Stimulated activated CD8-positive, alpha-beta memory T cell treated with anti-CD3 and anti-CD28 coated beads, Interleukin-15, amount 100 ng/mL, for 48 hours (primary cell): ENCODE measurements around the gene DNMBP.
A peak's percentile ranks its signal among the peaks of the same experiment; 100 is the strongest.
"Not testable (repeated sequence)": the region's sequence is repeated elsewhere in the genome, so short reads cannot be mapped to it uniquely, and the experiment has no call there.

Experiments
- DNase-seq, 2 donors: peaks; one replicate each; pipeline ENCODE4 v3.0.0-alpha.2; 2020; ENCODE audit warnings: low read depth in 2 of 2

DNMBP gene

GRCh38 chr10:99917963-99918825 lies 91.6 kb downstream of the DNMBP start:
- DNase-seq, result no peak

GRCh38 chr10:99916776-99917175 lies 93.0 kb downstream of the DNMBP start:
- no peak for DNase-seq

GRCh38 chr10:99915414-99915813 lies 94.3 kb downstream of the DNMBP start:
- no peak for DNase-seq

- no peak for DNase-seq
These were observed 95.5 kb downstream of the DNMBP start for GRCh38 chr10:99914236-99914635.

GRCh38 chr10:99913831-99914235 lies 95.9 kb downstream of the DNMBP start:
- DNase-seq, result no peak

GRCh38 chr10:99912041-99912440 lies 97.7 kb downstream of the DNMBP start:
- DNase-seq, result no peak

- DNase-seq, result no peak
These were observed 101.2 kb downstream of the DNMBP start for GRCh38 chr10:99908512-99908911.

- no peak for DNase-seq
These were observed 103.3 kb downstream of the DNMBP start for GRCh38 chr10:99906470-99906869.

- DNase-seq, result no peak
These were observed 103.8 kb downstream of the DNMBP start for GRCh38 chr10:99905971-99906370.

GRCh38 chr10:99895867-99896266 lies 113.9 kb downstream of the DNMBP start:
- DNase-seq, result no peak

- not testable (repeated sequence) for DNase-seq
These were observed 114.7 kb downstream of the DNMBP start for GRCh38 chr10:99895066-99895465.

GRCh38 chr10:99894613-99895012 lies 115.1 kb downstream of the DNMBP start:
- DNase-seq, result no peak

- DNase-seq, result no peak
These were observed 121.1 kb downstream of the DNMBP start for GRCh38 chr10:99888622-99889021.

- no peak for DNase-seq
These were observed 126.2 kb downstream of the DNMBP start for GRCh38 chr10:99883523-99883922.

- DNase-seq, result no peak
These were observed 128.4 kb downstream of the DNMBP start for GRCh38 chr10:99881371-99881770.

- no peak for DNase-seq
These were observed 129.5 kb downstream of the DNMBP start for GRCh38 chr10:99880080-99880835.

- no peak for DNase-seq
These were observed 134.3 kb downstream of the DNMBP start for GRCh38 chr10:99875473-99875872.

- DNase-seq, result no peak
These were observed 135.2 kb downstream of the DNMBP start for GRCh38 chr10:99874341-99875085.

- no peak for DNase-seq
These were observed 135.9 kb downstream of the DNMBP start for GRCh38 chr10:99873846-99874245.

- no peak for DNase-seq
These were observed 137.2 kb downstream of the DNMBP start for GRCh38 chr10:99872367-99873162.

GRCh38 chr10:99870123-99870730 lies 139.5 kb downstream of the DNMBP start:
- peak; percentile 27 to 37 for DNase-seq
